ENCODE results near the gene BEST4.
A peak's percentile ranks its signal among the peaks of the same experiment; 100 is the strongest.
"Not testable (repeated sequence)": the region's sequence is repeated elsewhere in the genome, so short reads cannot be mapped to it uniquely, and the experiment has no call there.

Gene BEST4

GRCh38 chr1:44778705-44779576 is 9.0 kb downstream of the BEST4 start:
- no peak overlapping the region for H3K4me3 ChIP-seq (replicated peaks; ENCODE audit: low read depth, low read length)
- TF ChIP-seq CTCF (IDR thresholded peaks at IDR 0.05; ENCODE audit: low read length, missing control alignments) = no peak
- no peak for DNase-seq (ENCODE audit: low read depth)

GRCh38 chr1:44777969-44778635 is 9.9 kb downstream of the BEST4 start:
- DNase-seq (ENCODE audit: low read depth) = no peak
- H3K4me3 ChIP-seq (replicated peaks; ENCODE audit: low read depth, low read length) = peak overlapping the region; percentile 95
- no peak for TF ChIP-seq CTCF (IDR thresholded peaks at IDR 0.05; ENCODE audit: low read length, missing control alignments)

- TF ChIP-seq CTCF (IDR thresholded peaks at IDR 0.05; ENCODE audit: low read length, missing control alignments) = no peak
- DNase-seq (ENCODE audit: low read depth) = no peak
- H3K4me3 ChIP-seq (replicated peaks; ENCODE audit: low read depth, low read length) = peak overlapping the region; percentile 95
Observed at GRCh38 chr1:44777547-44777946, 10.4 kb downstream of the BEST4 start.

GRCh38 chr1:44776730-44777068 is 11.3 kb downstream of the BEST4 start:
- TF ChIP-seq CTCF (IDR thresholded peaks at IDR 0.05; ENCODE audit: low read length, missing control alignments) = no peak
- DNase-seq (ENCODE audit: low read depth) = no peak
- peak overlapping the region; percentile 95 for H3K4me3 ChIP-seq (replicated peaks; ENCODE audit: low read depth, low read length)

- DNase-seq (ENCODE audit: low read depth) = no peak
- H3K4me3 ChIP-seq (replicated peaks; ENCODE audit: low read depth, low read length) = peak overlapping the region; percentile 95
- TF ChIP-seq CTCF (IDR thresholded peaks at IDR 0.05; ENCODE audit: low read length, missing control alignments) = no peak
Observed at GRCh38 chr1:44775930-44776729, 11.8 kb downstream of the BEST4 start.

GRCh38 chr1:44775078-44775929 is 12.7 kb downstream of the BEST4 start, which contains the start of gene RPS8:
Gene RPS8, plus strand, starts transcription at chr1:44775540. Its CDS starts 57 bp downstream, at chr1:44775597.
- TF ChIP-seq CTCF (IDR thresholded peaks at IDR 0.05; ENCODE audit: low read length, missing control alignments) = no peak
- DNase-seq (ENCODE audit: low read depth) = peak; percentile 94
- H3K4me3 ChIP-seq (replicated peaks; ENCODE audit: low read depth, low read length) = peak within 1 kb of the TSS; percentile 95

GRCh38 chr1:44766421-44766820 is 21.5 kb downstream of the BEST4 start:
- not testable (repeated sequence) for DNase-seq (ENCODE audit: low read depth); H3K4me3 ChIP-seq (replicated peaks; ENCODE audit: low read depth, low read length)
